Spleen (tissue), 7 donors: ENCODE measurements around the gene PCDHGA11.
A peak's percentile ranks its signal among the peaks of the same experiment; 100 is the strongest.
"Not testable (repeated sequence)": the region's sequence is repeated elsewhere in the genome, so short reads cannot be mapped to it uniquely, and the experiment has no call there.

Experiments used
- CTCF ChIP-seq, 11 experiments: fragments of 200-600 bp in 7 of 11; fragments of 450-650 bp in 4 of 11; sonication (generic) in 4 of 11; IDR thresholded peaks in 8 of 11; conservative IDR thresholded peaks in 3 of 11; 1 replicate in 7 of 11; 2 replicates in 4 of 11; pipeline versions ENCODE4 v1.4.0 to v1.8.0; 2016 to 2021; ENCODE audit warnings: antibody characterized with exemption in 11 of 11, inconsistent platforms in 4 of 11, mild to moderate bottlenecking in 1 of 11
- POLR2A ChIP-seq, 3 donors: fragments of 450-650 bp; IDR thresholded peaks; one replicate each; pipeline ENCODE4 v1.5.1; 2017; ENCODE audit warnings: antibody characterized with exemption in 3 of 3, mild to moderate bottlenecking in 1 of 3
- donor health status: DM: no; HTN: no; CAD: no; lungs with moderate emphysema.
- donor health status: DM: no; HTN: no; CAD: no.
- donor health status: DM: no; HTN: no; CAD: no.

- peak in 4 of 11 experiments; percentile 19 to 33 (median 26) for TF ChIP-seq CTCF (IDR thresholded peaks at IDR 0.05 in 8 of 11, conservative IDR thresholded peaks at IDR 0.05 in 3 of 11)
- TF ChIP-seq POLR2A (IDR thresholded peaks at IDR 0.05): not testable (repeated sequence)
These were observed 33.1 kb upstream of the PCDHGA11 start, which contains the start of gene PCDHGB4 for GRCh38 chr5:141387557-141388311.
